Stimulated activated effector memory CD8-positive, alpha-beta T cell treated with anti-CD3 and anti-CD28 coated beads, Interleukin-12 subunit alpha, Interleukin-12 subunit beta, amount 100 ng/mL, for 72 hours (primary cell): Measurements from ENCODE around the gene TTC39B.
A peak's percentile ranks its signal among the peaks of the same experiment; 100 is the strongest.

Source experiments
- ATAC-seq: fragments of 150-1000 bp; cut with Tn5 transposase; 2 replicates; pipeline ENCODE4 v1.10.0; 2021
- DNase-seq, 2 donors: peaks; one replicate each; pipeline ENCODE4 v3.0.0; 2021 to 2022; ENCODE audit warnings: low spot score in 2 of 2
- H3K27ac Mint-ChIP-seq: one replicate; pipeline ENCODE4 v1.8.0; 2022; ENCODE audit warnings: mild to moderate bottlenecking, mixed read lengths
- H3K36me3 Mint-ChIP-seq: one replicate; pipeline ENCODE4 v1.8.0; 2022; ENCODE audit warnings: mild to moderate bottlenecking, mixed read lengths
- H3K4me1 Mint-ChIP-seq: one replicate; pipeline ENCODE4 v1.8.0; 2022; ENCODE audit warnings: mixed read lengths
- H3K4me3 Mint-ChIP-seq: one replicate; pipeline ENCODE4 v1.8.0; 2022; ENCODE audit warnings: mild to moderate bottlenecking, mixed read lengths
- H3K9me3 Mint-ChIP-seq: one replicate; pipeline ENCODE4 v1.8.0; 2022; ENCODE audit warnings: mixed read lengths

The TTC39B gene

DNA sequence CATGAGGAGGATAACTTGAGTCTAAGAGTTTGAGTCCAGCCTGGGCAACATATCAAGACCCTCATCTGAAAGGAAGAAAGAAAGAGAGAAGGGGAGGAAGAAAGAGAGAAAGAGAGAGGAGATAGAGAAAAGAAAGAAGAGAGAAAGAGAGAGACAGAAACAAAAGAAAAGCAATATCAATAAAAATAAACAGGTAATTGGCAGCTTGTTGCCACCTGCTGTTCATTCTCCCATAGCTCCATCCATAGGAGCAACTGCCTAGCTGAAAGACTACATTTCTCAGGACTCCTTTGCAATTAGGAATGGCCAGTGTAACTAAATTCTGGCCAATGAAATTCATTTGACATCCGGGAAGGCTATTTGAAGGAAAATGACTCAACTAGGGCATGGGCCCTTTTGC lies 4.6 kb upstream of the TTC39B start:
- no peak for ATAC-seq
- Mint-ChIP-seq H3K4me1 (peaks cover 28% of the 10 kb centered on the region), H3K27ac (peak overlapping the region; percentile 4), H3K4me3 (no peak overlapping the region), H3K36me3 (peaks cover 8% of the 10 kb centered on the region), H3K9me3 (peaks cover 3% of the 10 kb centered on the region)
- DNase-seq, result no peak

DNA sequence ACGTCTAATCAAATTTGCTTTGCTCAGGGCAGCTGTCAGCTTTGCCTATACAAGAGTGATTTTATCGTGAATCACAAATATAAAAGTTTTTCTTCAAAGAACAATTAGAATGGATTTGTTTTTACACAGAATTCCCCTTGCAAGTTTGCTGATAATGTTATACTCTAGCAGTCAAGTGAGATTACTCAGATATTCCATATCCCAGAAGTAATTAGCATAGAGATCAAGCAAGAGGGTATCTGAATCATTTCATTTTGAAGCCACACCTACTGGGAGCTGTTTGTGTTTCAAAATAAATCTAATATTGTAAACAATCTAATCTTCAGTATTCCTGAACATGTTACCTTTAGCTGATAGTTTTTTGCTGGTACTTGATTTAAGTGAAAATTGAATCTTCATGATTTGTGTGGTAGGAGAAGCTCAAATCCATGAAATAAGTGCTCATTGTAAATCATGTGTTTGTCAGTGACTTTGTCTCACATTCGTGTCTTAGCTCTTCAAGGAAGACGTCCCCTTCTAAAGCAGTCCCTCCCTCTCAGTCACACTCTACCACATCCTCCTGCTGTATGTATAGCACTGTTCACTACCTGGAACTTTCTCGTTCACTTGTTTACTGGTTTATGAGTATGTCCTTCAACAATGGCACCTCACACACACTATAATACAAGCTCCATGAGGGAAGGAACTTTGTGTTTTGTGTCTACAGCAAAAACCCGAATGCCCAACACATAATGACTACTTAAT lies 3.3 kb upstream of the TTC39B start:
- Mint-ChIP-seq H3K4me1 (peaks cover 38% of the 10 kb centered on the region), H3K27ac (peak overlapping the region; percentile 88), H3K36me3 (peaks cover 14% of the 10 kb centered on the region), H3K9me3 (peaks cover 3% of the 10 kb centered on the region), H3K4me3 (peak overlapping the region; percentile 43)
- DNase-seq (no peak), ATAC-seq (peak; percentile 80)

DNA sequence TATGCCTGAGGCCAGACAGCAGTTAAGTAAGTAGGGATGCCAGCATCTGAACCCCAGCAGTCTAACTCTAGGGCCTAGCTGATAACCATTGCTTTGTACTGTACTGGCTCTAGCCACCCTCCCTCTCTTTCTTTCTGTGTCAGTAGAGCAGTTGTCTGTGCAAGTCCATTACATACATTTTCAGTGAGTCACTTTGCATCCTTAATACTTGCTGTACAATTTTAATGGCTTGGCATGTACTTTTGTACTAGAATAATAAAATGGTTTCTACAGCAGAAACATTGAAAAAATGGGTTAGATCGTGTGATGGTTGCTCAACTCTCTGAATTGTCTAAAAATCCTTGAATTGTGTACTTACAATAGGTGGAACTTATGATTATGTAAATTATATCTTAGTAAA lies 1.5 kb upstream of the TTC39B start:
- peaks cover 14% of the 10 kb centered on the region for H3K36me3 Mint-ChIP-seq
- H3K9me3 Mint-ChIP-seq, result no peaks in the 10 kb centered on the region
- H3K27ac Mint-ChIP-seq, result no peak overlapping the region
- ATAC-seq (no peak), DNase-seq (no peak)
- H3K4me1 Mint-ChIP-seq, result peaks cover 49% of the 10 kb centered on the region
- H3K4me3 Mint-ChIP-seq, result no peak overlapping the region

DNA sequence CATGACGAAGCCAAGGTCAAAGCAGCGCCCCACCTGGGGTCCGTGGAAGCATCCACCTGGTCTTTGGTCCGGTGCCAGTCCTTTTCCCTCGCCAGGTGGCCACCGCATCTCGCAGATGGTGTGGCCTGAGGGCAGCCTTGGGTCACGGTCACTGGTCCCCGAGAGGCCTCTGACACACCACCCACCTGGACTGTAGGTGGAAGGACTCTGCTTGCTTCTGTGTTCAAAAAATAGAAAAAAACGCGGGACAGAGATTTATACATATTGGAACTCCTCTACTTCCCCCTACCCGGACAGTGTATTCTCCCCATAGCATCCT lies 466 bp upstream of the TTC39B start:
- DNase-seq (no peak), ATAC-seq (no peak)
- Mint-ChIP-seq H3K36me3 (peaks cover 14% of the 10 kb centered on the region), H3K4me1 (peaks cover 49% of the 10 kb centered on the region), H3K9me3 (no peaks in the 10 kb centered on the region), H3K27ac (peak overlapping the region; percentile 96), H3K4me3 (peak overlapping the region; percentile 95)

DNA sequence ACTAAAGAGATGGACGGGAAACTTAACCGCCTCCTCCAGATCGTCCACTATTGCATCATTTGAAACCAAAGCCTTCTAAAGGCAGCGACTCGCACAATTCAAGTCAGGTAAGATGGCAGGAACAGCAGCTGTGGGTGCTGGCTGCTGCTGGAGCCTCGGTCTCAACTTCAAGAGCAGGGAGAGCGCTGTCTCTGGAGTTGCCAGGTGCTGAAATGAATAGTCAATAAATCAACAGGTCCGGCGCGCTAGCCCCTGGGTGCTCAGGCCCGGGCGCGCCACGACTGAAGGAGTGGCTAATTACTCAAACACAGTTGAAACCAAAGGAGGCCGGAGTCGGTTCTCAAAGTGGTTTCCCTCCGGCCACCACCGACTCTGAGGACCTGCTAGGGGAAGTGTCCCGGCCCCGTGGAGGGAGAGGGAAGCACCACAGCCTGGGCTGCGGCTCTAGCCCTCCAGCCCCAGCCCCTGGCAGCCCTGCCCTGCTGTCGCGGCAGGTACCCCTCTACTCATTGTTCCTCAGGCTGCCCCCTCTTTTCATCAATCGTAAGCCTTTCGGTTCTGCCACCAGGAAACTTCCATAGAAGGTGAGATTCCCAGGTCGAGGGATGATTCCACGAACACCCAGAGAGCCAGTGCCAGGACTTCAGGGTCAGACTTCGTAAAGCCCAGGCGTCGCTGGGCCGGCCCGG lies 804 bp downstream of the TTC39B start:
- DNase-seq (peak; percentile 21 to 68), ATAC-seq (peak; percentile 47)
- H3K4me3 Mint-ChIP-seq, result peak overlapping the region; percentile 95
- H3K9me3 Mint-ChIP-seq, result no peaks in the 10 kb centered on the region
- H3K36me3 Mint-ChIP-seq, result peaks cover 17% of the 10 kb centered on the region
- H3K4me1 Mint-ChIP-seq, result peaks cover 46% of the 10 kb centered on the region
- peak overlapping the region; percentile 96 for H3K27ac Mint-ChIP-seq

DNA sequence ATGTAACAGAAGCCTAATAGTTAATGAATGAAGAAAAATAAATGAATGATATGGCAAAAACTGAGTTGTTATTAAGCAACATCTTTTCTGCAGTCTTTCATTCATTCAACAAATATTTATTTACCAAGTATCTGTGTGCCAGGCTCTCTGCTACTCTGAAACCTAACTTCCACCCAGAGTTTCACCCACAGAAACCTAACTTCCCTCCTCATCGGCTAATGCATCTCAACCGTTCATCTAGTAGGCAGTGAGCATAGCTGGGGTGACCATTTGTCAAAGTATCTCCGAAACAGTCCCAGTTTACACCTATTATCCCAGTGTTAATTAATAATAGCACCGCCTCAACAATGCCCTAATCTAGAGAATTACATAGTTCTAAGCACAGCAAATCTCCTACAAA lies 1.5 kb downstream of the TTC39B start:
- Mint-ChIP-seq H3K9me3 (no peaks in the 10 kb centered on the region), H3K4me1 (peaks cover 49% of the 10 kb centered on the region), H3K36me3 (peaks cover 21% of the 10 kb centered on the region), H3K4me3 (peak overlapping the region; percentile 95), H3K27ac (peak overlapping the region; percentile 96)
- ATAC-seq (no peak), DNase-seq (no peak)

DNA sequence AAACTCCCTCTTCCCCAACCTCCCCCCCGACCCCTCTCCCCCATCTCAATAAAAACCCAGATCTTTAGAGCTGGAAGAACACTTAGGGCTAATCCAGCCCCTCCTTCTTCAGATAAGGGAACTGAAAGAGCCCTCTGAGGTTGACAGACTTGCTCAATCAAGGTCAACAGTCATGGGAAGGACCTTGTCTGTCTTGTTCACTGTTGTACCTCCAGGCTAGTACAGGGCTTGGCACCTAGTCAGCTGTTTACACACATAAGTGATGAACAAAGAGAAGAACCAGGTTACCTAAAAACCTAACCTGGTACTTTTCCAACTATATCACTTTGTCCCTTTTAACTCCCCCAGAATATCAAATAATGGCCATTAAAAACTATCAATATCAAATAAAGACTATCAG lies 2.4 kb downstream of the TTC39B start:
- Mint-ChIP-seq H3K36me3 (peaks cover 13% of the 10 kb centered on the region), H3K4me3 (peak overlapping the region; percentile 95), H3K9me3 (no peaks in the 10 kb centered on the region), H3K4me1 (peaks cover 49% of the 10 kb centered on the region), H3K27ac (no peak overlapping the region)
- no peak for ATAC-seq
- no peak for DNase-seq

DNA sequence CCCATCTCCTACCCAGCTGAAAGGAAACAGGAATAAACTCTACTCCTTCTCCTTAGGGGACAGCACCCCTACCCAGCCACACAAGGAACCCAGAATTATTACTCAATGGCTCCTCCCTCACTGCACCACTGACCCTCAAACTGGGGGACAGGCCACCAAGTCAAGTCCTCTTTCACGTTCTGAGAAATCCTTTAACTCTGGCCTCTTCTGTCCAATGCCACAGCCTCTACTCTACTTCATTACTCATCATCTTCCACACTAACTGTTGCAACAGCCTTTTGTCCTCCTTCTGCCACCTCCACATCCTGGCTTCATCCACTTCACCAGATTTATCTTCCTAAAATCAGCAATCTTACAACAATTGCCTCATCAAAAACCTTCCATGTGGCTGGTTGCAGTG lies 6.8 kb downstream of the TTC39B start:
- peaks cover 72% of the 10 kb centered on the region for H3K4me1 Mint-ChIP-seq
- H3K36me3 Mint-ChIP-seq, result peaks cover 7% of the 10 kb centered on the region
- peak overlapping the region; percentile 67 for H3K4me3 Mint-ChIP-seq
- ATAC-seq, result no peak
- H3K9me3 Mint-ChIP-seq, result peaks cover 4% of the 10 kb centered on the region
- peak overlapping the region; percentile 95 for H3K27ac Mint-ChIP-seq
- no peak for DNase-seq

DNA sequence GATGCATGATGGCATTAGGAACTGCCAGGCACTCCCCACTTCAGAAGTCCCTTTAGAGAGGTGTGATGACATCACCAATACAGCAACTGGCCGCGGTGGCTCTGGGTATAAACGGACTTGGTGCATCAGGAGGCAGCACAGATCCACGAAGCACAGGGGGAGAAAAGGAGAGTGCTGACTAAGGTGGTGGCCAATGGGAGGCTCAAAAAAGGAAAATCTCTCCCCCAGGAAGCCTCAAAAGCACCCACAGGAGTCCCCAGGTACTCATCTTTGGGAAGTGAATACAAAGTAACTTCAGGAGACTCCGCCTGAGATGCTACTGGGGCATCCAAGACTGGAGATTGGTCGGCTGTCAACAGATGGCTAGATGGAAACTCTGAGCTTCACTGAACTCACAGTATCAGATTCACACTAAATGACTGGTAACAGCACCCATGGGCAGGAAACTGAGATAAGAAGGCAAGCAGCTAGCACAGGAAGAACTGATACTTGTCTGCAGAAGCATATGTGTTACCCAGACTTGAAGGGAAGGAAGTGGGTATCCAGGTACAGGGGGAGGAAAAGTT lies 7.6 kb downstream of the TTC39B start:
- Mint-ChIP-seq H3K36me3 (peaks cover 7% of the 10 kb centered on the region), H3K9me3 (peaks cover 4% of the 10 kb centered on the region), H3K27ac (peak overlapping the region; percentile 95), H3K4me1 (peaks cover 70% of the 10 kb centered on the region), H3K4me3 (peak overlapping the region; percentile 67)
- ATAC-seq (peak; percentile 96), DNase-seq (peak; percentile 43 to 80)

DNA sequence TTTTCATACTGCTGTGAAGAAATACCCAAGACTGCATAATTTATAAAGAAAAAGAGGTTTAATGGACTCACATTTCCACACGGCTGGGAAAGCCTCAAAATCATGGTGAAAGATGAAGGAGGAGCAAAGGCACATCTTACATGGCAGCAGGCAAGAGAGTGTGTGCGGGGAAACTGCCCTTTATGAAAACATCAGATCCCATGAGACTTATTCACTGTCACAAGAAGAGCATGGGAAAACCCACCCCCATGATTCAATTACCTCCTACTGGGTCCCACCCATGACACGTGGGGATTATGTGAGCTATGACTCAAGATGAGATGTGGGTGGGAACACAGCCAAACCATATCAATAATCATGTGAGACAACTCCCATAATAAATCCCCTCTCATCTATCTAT lies 8.7 kb downstream of the TTC39B start:
- no peak for ATAC-seq
- Mint-ChIP-seq H3K4me3 (peak overlapping the region; percentile 67), H3K36me3 (peaks cover 7% of the 10 kb centered on the region), H3K9me3 (peaks cover 4% of the 10 kb centered on the region), H3K27ac (peak overlapping the region; percentile 95), H3K4me1 (peaks cover 78% of the 10 kb centered on the region)
- no peak for DNase-seq

DNA sequence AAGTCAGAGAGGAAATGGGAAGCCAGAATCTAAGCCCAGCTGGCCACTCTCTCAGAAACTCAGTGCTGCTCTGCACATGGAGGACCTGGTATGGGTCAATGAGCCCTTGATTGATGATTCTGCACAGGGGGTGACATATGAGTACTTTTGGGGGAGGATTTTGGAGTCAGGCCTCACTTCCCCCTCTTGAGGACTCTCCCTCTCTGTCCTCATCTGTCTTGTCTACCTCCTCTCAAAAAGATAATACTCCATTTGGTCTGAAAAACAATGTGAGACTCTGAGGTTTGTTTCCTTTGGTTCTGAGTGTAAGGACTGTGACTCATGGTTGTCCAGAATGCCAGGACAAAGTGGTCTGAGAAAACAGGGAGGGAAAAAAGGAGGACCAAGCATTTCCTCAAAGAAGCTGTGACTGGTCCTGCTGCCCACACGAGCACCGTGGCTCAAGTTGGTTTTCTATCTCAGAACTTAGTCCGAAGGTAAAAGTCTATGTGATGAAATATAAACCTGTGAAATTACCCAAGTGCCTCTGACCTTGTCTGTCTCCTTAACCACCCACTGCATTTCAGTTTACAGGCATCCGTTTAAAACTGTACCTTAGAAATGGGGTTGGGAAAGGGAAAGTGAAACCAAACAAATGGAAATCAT lies 11.1 kb downstream of the TTC39B start:
- DNase-seq (no peak), ATAC-seq (no peak)
- peaks cover 1% of the 10 kb centered on the region for H3K36me3 Mint-ChIP-seq
- peak overlapping the region; percentile 95 for H3K27ac Mint-ChIP-seq
- H3K4me1 Mint-ChIP-seq, result peaks cover 78% of the 10 kb centered on the region
- peaks cover 4% of the 10 kb centered on the region for H3K9me3 Mint-ChIP-seq
- H3K4me3 Mint-ChIP-seq, result peak overlapping the region; percentile 67

DNA sequence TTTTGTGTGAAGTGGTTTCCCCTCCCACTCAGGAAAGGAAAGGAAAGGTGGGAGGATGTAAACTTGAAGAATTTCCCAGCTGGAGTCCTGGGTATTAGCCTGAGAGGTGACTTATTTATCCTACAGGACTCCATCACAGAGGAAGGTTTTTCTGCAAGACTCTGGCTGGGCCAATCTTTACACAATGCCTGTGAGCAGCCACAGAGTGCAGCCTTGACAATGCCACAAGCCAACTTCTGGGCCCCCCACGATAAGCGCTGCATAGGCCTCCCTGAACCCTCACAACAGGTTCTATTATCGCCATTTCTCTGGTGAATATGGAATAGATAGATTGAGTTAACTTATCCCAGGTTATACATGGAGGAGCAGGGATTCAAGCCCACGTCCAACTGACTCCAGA lies 12.4 kb downstream of the TTC39B start:
- Mint-ChIP-seq H3K36me3 (no peaks in the 10 kb centered on the region), H3K27ac (peak overlapping the region; percentile 73), H3K4me1 (peaks cover 71% of the 10 kb centered on the region), H3K9me3 (peaks cover 4% of the 10 kb centered on the region), H3K4me3 (peak overlapping the region; percentile 67)
- ATAC-seq (no peak), DNase-seq (no peak)

DNA sequence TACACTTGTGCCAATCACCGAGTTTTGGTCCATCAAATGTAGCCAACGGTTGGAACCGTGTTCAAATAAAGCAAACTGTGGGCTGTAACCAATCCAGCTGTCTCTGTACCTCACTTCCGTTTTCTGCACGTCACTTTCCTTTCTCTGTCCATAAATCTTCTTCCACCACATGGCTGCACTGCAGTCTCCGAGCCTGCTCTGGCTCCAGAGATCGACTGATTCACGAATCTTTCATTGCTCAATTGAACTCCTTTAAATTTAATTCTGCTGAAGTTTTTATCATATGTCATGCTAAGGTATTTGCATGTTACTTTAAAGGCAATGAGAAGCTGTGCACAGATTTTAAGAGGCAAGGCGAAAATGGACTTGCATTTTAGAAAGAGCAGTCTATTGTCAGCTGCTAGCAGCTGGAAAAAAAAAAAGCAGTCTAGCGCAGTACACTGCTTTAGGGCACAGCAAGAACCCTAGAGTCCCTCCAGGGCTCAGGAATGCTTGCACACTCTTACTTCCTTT lies 13.2 kb downstream of the TTC39B start:
- Mint-ChIP-seq H3K4me1 (peaks cover 64% of the 10 kb centered on the region), H3K36me3 (no peaks in the 10 kb centered on the region)

DNA sequence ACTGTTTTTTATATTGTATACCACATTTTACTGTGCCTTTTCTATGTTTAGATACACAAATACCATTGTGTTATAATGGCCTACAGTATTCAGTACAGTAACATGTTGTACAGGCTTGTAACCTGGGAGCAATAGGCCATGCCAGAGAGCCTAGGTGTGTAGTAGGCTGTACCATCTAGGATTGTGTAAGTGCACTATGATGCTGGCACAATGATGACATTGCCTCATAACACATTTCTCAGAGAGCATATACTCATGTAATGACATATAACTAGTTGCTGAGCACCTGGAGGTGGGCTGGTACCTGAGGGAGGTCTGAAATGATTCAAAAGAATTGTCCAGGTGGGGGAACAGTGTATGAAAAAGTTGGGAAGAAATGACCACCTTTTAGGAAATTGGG lies 13.9 kb downstream of the TTC39B start:
- H3K4me1 Mint-ChIP-seq, result peaks cover 62% of the 10 kb centered on the region

More for the DNA sequence above, 13.2 kb downstream of the TTC39B start:
- ATAC-seq, result no peak
- Mint-ChIP-seq H3K4me3 (peak overlapping the region; percentile 67), H3K27ac (peak overlapping the region; percentile 73), H3K9me3 (peaks cover 3% of the 10 kb centered on the region)
- no peak for DNase-seq

DNA sequence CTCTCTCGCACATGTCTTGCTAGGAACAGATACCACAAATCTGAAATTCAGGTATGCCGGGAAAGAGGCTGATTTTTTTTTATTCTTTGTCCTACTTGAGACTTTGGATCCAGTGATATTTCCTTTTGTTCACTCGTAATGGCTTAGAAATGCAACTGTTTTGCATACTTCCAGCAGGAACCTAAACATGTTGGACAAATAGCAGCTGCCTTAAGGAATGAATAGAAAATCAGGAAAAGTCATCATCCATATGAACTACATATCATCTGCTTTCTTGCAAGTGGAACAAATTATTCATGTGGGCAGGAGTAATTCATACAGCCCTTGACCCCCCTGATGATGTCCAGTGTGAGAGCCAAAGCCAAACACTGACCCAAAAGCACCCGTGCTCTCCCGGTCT lies 17.4 kb downstream of the TTC39B start:
- Mint-ChIP-seq H3K4me1 (peaks cover 43% of the 10 kb centered on the region), H3K27ac (no peak overlapping the region)

More for the DNA sequence above, 13.9 kb downstream of the TTC39B start:
- no peak for DNase-seq
- Mint-ChIP-seq H3K4me3 (no peak overlapping the region), H3K9me3 (no peaks in the 10 kb centered on the region), H3K36me3 (no peaks in the 10 kb centered on the region), H3K27ac (peak overlapping the region; percentile 81)
- ATAC-seq, result peak; percentile 14

More for the DNA sequence above, 17.4 kb downstream of the TTC39B start:
- Mint-ChIP-seq H3K36me3 (no peaks in the 10 kb centered on the region), H3K9me3 (no peaks in the 10 kb centered on the region), H3K4me3 (no peak overlapping the region)
- no peak for DNase-seq
- no peak for ATAC-seq
